ENCODE results near the gene VDAC1. TPM values are rescaled to one million over a fixed set of nuclear protein-coding genes. Genes with fewer than 3 reads are reported as not detected.
"Not testable (repeated sequence)": the region's sequence is repeated elsewhere in the genome, so short reads cannot be mapped to it uniquely, and the experiment has no call there.

VDAC1 gene
- 237 and 243 TPM in 2 replicates for total RNA-seq

- intact Hi-C loops (cut with micrococcal nuclease), result loop anchor here (1.0 to 10.0 kb wide), 10 partner anchors 34 to 1139 kb away; partner anchors contain the start of genes C5orf15, C5orf24, CAMLG and GDF9
Measured at GRCh38 chr5:134004626-134005416, at the start of gene VDAC1. VDAC1 (minus strand) TSS chr5:134004975; CDS start chr5:133993012, 11,963 bp downstream.

GRCh38 chr5:134053840-134054338, 49.1 kb upstream of the VDAC1 start:
- intact Hi-C loops (cut with micrococcal nuclease), result no loop called here

GRCh38 chr5:134053314-134053839, 48.6 kb upstream of the VDAC1 start:
- intact Hi-C loops (cut with micrococcal nuclease), result no loop called here

- intact Hi-C loops (cut with micrococcal nuclease), result no loop called here
Measured at GRCh38 chr5:134051305-134051704, 46.5 kb upstream of the VDAC1 start.

- intact Hi-C loops (cut with micrococcal nuclease), result no loop called here
Measured at GRCh38 chr5:134048864-134049263, 44.1 kb upstream of the VDAC1 start.

GRCh38 chr5:134047687-134048056, 42.9 kb upstream of the VDAC1 start:
- intact Hi-C loops (cut with micrococcal nuclease), result no loop called here

- intact Hi-C loops (cut with micrococcal nuclease), result no loop called here
Measured at GRCh38 chr5:134046801-134047686, 42.3 kb upstream of the VDAC1 start.

GRCh38 chr5:134046330-134046729, 41.6 kb upstream of the VDAC1 start:
- intact Hi-C loops (cut with micrococcal nuclease), result no loop called here

GRCh38 chr5:134043793-134044792, 39.3 kb upstream of the VDAC1 start:
- intact Hi-C loops (cut with micrococcal nuclease), result no loop called here

- intact Hi-C loops (cut with micrococcal nuclease), result no loop called here
Measured at GRCh38 chr5:134041570-134042411, 37.0 kb upstream of the VDAC1 start.

GRCh38 chr5:134038138-134038537, 33.4 kb upstream of the VDAC1 start:
- intact Hi-C loops (cut with micrococcal nuclease), result loop anchor here (2.0 kb wide), 1 partner anchor 33 kb away; the partner anchor contains the start of gene VDAC1

- intact Hi-C loops (cut with micrococcal nuclease), result no loop called here
Measured at GRCh38 chr5:134037160-134037559, 32.4 kb upstream of the VDAC1 start.

GRCh38 chr5:134034326-134034725, 29.6 kb upstream of the VDAC1 start:
- intact Hi-C loops (cut with micrococcal nuclease), result no loop called here

- intact Hi-C loops (cut with micrococcal nuclease), result not testable (repeated sequence)
Measured at GRCh38 chr5:134030303-134030964, 25.7 kb upstream of the VDAC1 start.

- intact Hi-C loops (cut with micrococcal nuclease), result no loop called here
Measured at GRCh38 chr5:134029156-134029555, 24.4 kb upstream of the VDAC1 start.

GRCh38 chr5:134028496-134028895, 23.7 kb upstream of the VDAC1 start:
- intact Hi-C loops (cut with micrococcal nuclease), result no loop called here

GRCh38 chr5:134027288-134027615, 22.5 kb upstream of the VDAC1 start:
- intact Hi-C loops (cut with micrococcal nuclease), result no loop called here

GRCh38 chr5:134026521-134027287, 21.9 kb upstream of the VDAC1 start:
- intact Hi-C loops (cut with micrococcal nuclease), result no loop called here

All from T-helper 1 cell treated with Interleukin-12 subunit alpha and Interleukin-12 subunit beta and Interleukin-4 antibody, amounts not matched to agents 30 ng/mL and 1 ng/mL, for 36 hours (primary cell).